ENCODE data around the gene CCDC146.
A peak's percentile ranks its signal among the peaks of the same experiment; 100 is the strongest.
"Not testable (repeated sequence)": the region's sequence is repeated elsewhere in the genome, so short reads cannot be mapped to it uniquely, and the experiment has no call there.

Gene CCDC146

GRCh38 chr7:77152232-77152631, 29.8 kb downstream of the CCDC146 start:
- not testable (repeated sequence) for DNase-seq

GRCh38 chr7:77154917-77155464, 32.6 kb downstream of the CCDC146 start:
- not testable (repeated sequence) for DNase-seq

- not testable (repeated sequence) for DNase-seq
Observed at GRCh38 chr7:77155601-77156377, 33.4 kb downstream of the CCDC146 start.

- not testable (repeated sequence) for DNase-seq
Observed at GRCh38 chr7:77157034-77157433, 34.6 kb downstream of the CCDC146 start.

GRCh38 chr7:77157446-77157845, 35.0 kb downstream of the CCDC146 start:
- no peak for DNase-seq

- not testable (repeated sequence) for DNase-seq
Observed at GRCh38 chr7:77171073-77171472, 48.7 kb downstream of the CCDC146 start.

- not testable (repeated sequence) for DNase-seq
Observed at GRCh38 chr7:77172437-77173172, 50.2 kb downstream of the CCDC146 start.

GRCh38 chr7:77174418-77174817, 52.0 kb downstream of the CCDC146 start:
- DNase-seq: not testable (repeated sequence)

GRCh38 chr7:77175274-77175800, 52.9 kb downstream of the CCDC146 start:
- DNase-seq: not testable (repeated sequence)

- DNase-seq: not testable (repeated sequence)
Observed at GRCh38 chr7:77177321-77177904, 55.0 kb downstream of the CCDC146 start.

GRCh38 chr7:77178024-77178423, 55.6 kb downstream of the CCDC146 start:
- DNase-seq: not testable (repeated sequence)

GRCh38 chr7:77181015-77181595, 58.7 kb downstream of the CCDC146 start:
- DNase-seq: no peak

GRCh38 chr7:77181734-77182133, 59.3 kb downstream of the CCDC146 start:
- no peak for DNase-seq

GRCh38 chr7:77182261-77182660, 59.8 kb downstream of the CCDC146 start:
- DNase-seq: no peak

- no peak for DNase-seq
Observed at GRCh38 chr7:77184463-77184862, 62.0 kb downstream of the CCDC146 start.

- no peak for DNase-seq
Observed at GRCh38 chr7:77184990-77185389, 62.6 kb downstream of the CCDC146 start.

GRCh38 chr7:77185866-77186265, 63.5 kb downstream of the CCDC146 start:
- DNase-seq: no peak

- DNase-seq: no peak
Observed at GRCh38 chr7:77188731-77189437, 66.5 kb downstream of the CCDC146 start.

GRCh38 chr7:77197141-77197540, 74.7 kb downstream of the CCDC146 start:
- no peak for DNase-seq

- DNase-seq: peak; percentile 74
Observed at GRCh38 chr7:77199013-77199966, 76.9 kb downstream of the CCDC146 start, which contains the start of gene FGL2. TSS of gene FGL2 (minus strand) at chr7:77199819. CDS start at chr7:77199793, 26 bp downstream.

GRCh38 chr7:77200542-77200941, 78.1 kb downstream of the CCDC146 start:
- no peak for DNase-seq

All from activated effector memory CD4-positive, alpha-beta T cell treated with anti-CD3 and anti-CD28 coated beads, Interleukin-2, amount 50 U/mL, for 16 hours (primary cell).